Activated gamma-delta T cell treated with Interleukin-2 at 50 U/mL for 16 hours (primary cell): Measurements from ENCODE around the gene ACD.

Experiments
- DNase-seq: peaks from one replicate; pipeline ENCODE4 v3.0.0-alpha.2; 2020

The ACD gene

GRCh38 chr16:67675579-67675935, 15.5 kb upstream of the ACD start:
- no peak for DNase-seq

GRCh38 chr16:67674851-67675578, 15.0 kb upstream of the ACD start:
- no peak for DNase-seq

DNA sequence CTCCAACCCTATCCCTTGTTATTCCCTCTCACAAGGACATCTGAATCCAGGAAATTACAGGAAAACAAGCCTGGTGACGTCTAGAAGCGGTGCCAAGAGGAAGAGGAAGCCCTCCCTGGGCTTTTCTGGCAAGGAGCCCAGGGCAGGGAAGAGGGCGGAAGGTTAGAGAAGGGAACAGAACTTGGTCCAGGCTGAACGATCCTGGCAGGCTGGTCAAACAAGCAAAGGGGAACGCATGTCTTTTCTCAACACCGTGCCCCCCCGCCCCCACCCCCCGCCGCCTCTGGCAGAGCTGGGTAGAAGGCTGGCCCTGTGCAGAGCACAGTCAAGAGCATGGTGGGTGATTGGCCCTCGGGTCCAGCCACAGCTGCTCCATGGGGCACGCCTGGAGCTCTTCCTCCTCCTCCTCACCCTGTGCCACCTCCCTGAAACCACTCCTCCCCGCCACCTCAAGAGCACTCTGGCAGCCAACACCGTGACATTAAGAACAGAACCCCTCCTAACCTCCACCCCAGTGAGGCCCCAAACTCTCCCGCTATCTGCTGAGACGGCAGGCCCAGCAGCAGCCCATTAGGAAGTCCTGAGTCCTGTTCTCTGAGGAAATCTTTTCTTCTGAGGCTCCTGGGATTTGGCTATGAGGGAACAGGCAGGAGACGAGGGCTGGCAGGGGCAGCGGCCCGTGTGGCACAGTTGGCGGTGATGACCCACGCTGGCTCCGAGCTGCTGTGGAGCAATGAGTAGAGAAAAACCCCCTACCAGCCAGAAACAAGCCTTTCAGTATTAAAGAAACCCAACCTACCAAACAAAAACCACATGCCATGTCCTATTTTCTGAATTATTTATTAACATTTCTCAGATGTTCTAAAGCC, 13.9 kb upstream of the ACD start:
- no peak for DNase-seq

- DNase-seq, result no peak
These were observed 12.9 kb upstream of the ACD start for GRCh38 chr16:67672739-67673662.

GRCh38 chr16:67672306-67672705, 12.2 kb upstream of the ACD start:
- DNase-seq, result no peak

GRCh38 chr16:67669499-67670101, 9.5 kb upstream of the ACD start:
- DNase-seq, result no peak

DNA sequence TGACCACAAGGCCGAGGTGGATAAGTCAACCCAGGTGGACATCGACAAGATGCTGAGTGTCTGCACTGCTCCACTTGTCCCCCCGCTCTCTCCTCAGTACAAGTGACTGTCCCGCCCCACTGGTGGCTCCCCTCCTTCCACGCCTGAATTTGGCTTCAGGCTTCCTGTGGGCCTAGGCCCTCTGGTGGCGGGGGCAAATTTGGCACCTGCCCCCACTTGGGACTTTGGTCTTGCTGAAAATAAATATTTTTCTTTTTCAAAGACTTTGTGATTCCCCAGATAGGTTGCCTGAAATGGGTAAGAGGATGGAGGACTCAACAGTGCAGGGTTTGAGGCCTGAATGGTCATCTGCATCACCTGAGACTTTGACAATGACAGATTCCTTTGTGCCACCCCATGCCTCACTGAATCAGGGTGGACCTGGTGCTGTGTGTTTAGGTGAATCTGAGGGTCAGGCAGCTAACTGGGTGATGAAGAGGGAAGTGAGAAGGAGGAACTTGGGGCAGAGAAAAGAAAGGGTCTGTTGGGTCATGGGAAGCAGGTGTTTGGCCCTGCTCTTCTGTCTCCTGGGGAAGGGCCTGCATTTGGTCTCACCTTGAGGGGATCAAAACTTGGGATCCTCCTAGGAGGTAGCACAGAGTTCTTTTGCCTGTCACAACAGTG, 8.6 kb upstream of the ACD start:
- DNase-seq, result no peak

DNA sequence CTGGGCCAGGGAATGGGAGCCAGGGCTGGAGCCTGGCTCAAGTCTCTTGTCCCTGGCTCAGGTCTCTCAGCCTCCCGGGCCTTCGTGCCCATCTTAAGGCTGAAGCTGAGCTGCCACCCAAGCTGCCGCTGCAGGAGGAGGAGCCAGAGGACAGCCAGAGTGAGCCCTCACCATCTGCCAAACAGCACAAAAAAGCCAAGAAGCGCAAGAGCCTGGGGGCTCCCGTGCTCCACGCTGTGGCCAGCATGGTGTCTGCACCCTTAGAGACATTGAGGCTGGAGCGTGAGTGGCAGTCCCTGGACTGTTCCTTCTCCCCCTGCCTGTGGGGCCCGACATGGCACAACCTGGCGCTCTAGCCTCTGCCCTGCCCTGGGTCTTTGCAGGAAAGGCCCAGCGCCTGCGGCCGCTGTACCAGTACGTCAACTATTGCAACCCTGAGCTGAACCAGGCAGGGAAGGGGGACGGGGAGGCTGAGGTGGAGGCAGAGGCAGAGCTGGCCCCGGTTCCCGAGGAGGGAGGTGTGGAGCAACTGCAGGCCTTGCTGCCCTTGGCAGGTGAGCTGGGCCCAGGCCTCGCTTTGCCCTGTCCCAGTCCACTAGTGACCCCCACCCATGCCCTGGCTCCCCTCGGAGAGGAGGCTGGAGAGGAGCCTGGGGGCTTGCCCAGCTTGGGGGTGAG, 7.9 kb upstream of the ACD start:
- DNase-seq, result peak; percentile 79

GRCh38 chr16:67667453-67667816, 7.4 kb upstream of the ACD start:
- no peak for DNase-seq

DNA sequence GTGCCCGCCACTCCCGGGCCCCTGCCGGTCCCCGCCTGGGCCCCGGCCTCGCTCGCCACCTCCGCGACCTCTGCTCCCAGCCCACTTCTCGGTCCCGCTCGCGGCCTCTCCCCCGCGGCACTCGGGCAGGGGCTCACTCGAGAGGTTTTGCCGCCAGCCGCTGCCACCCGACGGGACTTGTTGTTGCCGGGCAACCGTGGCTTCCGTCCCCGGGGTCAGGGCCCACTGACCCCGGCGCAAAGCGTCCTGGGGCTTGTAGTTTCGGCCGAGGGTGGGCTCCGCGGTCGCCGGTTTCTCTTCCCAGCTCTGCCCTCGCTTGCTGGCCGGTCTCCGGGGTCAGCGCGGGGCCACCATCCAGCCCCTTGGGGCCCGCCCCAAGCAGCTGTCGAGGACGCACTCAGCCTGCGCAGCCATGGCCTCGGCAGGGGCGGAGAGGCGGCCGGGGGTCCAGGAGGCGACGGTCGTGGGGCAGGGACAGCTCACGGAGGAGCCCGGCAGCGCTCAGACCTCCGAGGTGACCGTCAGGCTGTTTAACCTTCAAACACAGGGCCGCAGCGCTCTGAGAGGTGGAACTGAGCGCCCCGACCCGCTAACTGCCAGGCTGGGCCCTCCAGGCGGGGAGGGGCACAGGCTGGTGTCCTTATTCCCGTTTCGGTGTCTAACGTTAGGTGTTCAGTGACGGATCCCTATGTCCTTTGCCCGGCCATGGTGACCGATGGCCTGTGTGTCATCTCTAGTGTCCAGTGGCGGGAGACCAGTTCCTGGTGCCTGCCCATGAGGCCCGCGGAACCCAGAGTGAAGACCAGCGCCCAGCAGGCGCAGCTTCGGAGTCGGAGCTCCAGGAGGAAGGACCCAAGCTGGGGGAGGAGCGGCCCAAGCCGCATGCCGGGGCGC, 6.7 kb upstream of the ACD start, which contains the start of the genes C16orf86 and ENKD1:
Gene C16orf86, plus strand, starts transcription at position 256 of the 894 bp plus-strand sequence. Its CDS starts 157 bp downstream, at position 413.
Gene ENKD1, minus strand, starts transcription at position 192 of the 894 bp plus-strand sequence. CDS start 308 bp downstream, outside the sequence.
- DNase-seq, result peak; percentile 78

DNA sequence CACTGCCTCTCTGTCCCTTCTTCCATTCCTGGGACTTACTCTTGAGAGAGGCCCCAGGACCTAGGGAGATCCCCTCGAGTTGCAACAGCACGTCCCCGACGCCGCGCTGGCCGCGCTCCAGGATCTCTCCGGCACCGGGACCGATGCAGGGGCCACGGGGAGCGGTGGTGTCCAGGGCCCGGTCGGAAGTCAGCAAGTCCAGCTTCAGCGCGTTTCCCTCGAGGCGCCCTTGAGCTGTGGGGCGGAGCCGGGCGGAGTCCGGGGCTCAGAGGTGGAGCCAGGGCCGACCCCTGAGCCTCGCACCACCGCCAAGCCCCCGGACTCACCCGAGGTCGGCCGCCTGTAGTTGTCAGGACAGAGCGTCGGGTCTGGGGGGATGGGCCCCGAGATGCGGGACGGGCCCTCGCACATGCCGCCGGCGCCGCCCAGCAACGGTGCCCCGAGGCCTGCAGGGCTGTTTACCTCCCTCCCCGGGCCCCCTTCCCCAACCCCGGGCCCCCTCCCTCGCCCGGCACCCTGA, 6.0 kb upstream of the ACD start:
- no peak for DNase-seq

GRCh38 chr16:67665598-67665997, 5.5 kb upstream of the ACD start:
- DNase-seq, result no peak

DNA sequence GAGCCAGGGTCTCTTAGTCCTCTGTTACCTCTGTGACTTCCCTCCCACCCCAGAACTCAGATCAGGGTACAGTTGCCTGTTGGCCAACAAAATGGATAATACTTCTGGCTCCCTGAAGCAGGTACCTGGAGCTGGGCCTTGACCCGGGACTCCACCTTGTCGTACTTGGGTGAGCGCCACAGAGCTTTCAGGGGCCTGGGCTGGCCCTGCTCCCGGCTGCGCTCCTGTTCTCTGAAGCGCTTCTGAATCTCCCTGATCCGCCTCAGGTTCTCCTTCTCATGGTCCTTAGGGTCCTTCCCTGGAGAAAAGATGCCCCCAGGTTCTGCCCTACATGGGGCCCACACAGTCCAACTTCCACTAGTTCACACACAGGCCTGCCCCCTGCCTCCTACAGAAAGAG, 4.8 kb upstream of the ACD start:
- no peak for DNase-seq

DNA sequence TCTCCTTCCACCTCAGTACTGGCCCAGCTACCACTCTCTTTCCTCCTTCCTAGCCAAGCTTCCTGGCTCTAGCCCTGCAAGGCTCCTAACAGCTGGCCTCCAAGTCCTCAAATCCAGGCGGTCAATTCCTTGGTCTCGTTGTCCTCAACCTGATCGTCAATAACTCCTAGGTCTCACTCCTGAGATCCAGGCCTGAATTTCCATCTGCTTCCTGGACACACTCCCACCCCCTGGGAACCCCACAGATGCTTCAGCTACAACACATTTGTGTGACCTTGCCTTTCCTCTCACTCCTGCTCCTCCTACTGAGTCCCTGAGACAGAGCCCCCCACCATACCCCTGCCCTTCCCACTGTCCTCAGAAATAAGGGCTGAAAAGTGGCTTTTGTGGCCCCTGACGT, 4.2 kb upstream of the ACD start:
- DNase-seq, result no peak

- DNase-seq, result no peak
These were observed 3.8 kb upstream of the ACD start for GRCh38 chr16:67663877-67664222.

GRCh38 chr16:67663151-67663876, 3.3 kb upstream of the ACD start:
- no peak for DNase-seq

GRCh38 chr16:67662653-67663010, 2.6 kb upstream of the ACD start:
- no peak for DNase-seq

DNA sequence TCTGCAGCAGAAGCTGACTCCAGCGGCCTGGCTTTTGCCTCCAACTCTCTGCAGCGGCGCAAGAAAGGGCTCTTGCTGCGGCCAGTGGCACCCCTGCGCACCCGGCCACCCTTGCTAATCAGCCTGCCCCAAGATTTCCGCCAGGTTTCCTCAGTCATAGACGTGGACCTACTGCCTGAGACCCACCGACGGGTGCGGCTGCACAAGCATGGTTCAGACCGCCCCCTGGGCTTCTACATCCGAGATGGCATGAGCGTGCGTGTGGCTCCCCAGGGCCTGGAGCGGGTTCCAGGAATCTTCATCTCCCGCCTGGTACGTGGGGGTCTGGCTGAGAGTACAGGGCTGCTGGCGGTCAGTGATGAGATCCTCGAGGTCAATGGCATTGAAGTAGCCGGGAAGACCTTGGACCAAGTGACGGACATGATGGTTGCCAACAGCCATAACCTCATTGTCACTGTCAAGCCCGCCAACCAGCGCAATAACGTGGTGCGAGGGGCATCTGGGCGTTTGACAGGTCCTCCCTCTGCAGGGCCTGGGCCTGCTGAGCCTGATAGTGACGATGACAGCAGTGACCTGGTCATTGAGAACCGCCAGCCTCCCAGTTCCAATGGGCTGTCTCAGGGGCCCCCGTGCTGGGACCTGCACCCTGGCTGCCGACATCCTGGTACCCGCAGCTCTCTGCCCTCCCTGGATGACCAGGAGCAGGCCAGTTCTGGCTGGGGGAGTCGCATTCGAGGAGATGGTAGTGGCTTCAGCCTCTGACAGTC, 2.0 kb upstream of the ACD start:
- DNase-seq, result no peak
